Stimulated activated CD4-positive, alpha-beta T cell treated with anti-CD3 and anti-CD28 coated beads, Interleukin-15, amount 100 ng/mL, for 1 hour (primary cell): Measurements from ENCODE around the gene SMAGP.
A peak's percentile ranks its signal among the peaks of the same experiment; 100 is the strongest.
"Not testable (repeated sequence)": the region's sequence is repeated elsewhere in the genome, so short reads cannot be mapped to it uniquely, and the experiment has no call there.

ENCODE experiments used
- DNase-seq, 2 donors: peaks; one replicate each; pipeline ENCODE4 v3.0.0-alpha.2; 2020; ENCODE audit warnings: low read depth in 1 of 2, low spot score in 1 of 2

SMAGP gene

DNA sequence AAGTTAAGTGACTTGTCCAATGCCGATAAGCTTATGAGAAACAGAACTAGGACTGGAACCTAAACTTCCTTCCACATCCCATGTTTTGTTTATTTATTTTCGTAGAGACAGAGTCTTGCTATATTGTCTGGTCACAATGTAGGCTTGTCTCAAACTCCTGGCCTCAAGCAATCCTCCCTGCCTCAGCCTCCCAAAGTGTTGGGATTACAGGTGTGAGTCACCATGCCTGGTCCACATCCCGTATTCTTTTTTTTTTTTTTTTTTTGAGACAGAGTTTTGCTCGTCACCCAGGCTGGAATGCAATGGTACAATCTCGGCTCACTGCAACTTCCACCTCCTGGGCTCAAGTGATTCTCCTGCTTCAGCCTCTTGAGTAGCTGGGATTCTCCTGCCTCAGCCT, 43.1 kb downstream of the SMAGP start:
- DNase-seq: not testable (repeated sequence)

- DNase-seq: no peak
Observed at GRCh38 chr12:51225771-51226170, 44.4 kb downstream of the SMAGP start.

- DNase-seq: no peak
Observed at GRCh38 chr12:51225234-51225633, 45.0 kb downstream of the SMAGP start.

DNA sequence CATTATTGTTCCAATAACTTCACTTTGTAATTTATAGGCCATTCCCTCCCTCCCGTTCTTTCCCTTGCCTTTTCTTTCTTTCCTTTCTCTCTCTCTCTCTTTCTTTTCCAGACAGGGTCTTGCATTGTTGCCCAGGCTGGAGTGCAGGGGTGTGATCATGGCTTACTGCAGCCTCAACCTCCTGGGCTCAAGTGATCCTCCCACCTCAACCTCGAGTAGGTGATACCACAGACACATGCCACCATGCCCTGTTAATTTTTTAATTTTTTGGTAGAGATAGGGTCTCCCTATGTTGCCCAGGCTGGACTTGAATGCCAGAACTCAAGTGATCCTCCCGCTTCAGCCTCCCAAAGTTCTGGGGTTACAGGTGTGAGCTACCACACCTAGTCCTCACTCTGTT, 45.6 kb downstream of the SMAGP start:
- no peak for DNase-seq

DNA sequence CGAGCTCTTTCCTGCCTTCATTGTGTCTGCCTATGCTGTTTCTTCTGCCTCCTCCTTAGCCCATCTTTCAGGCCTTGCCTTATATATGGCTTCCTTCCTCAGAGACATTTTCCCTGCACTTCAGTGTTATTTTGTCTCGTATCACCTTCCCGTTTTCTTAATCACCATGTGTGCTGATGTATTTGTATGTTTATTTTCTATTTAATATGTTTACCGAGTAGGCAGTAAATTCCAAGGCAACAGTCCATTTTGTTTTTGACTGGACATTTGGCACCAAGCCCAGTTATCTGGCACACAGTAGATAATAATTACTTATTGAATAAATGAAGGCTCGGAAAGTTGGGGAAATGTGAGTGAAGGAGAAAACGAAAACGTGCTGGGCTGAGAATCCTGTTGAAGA, 47.8 kb downstream of the SMAGP start:
- no peak for DNase-seq

DNA sequence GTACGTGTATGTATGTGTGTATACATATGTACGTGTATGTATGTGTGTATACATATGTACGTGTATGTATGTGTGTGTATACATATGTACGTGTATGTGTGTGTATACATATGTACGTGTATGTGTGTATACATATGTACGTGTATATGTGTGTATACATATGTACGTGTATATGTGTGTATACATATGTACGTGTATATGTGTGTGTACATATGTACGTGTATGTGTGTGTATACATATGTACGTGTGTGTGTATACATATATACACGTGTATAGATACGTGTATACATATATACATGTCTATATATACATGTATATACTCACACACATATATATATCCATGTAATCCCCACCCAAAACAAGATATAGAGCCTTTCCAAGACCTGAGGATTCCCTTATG, 50.4 kb downstream of the SMAGP start:
- DNase-seq: not testable (repeated sequence)

GRCh38 chr12:51219322-51219721, 50.9 kb downstream of the SMAGP start:
- DNase-seq: no peak

- no peak for DNase-seq
Observed at GRCh38 chr12:51218607-51219161, 51.5 kb downstream of the SMAGP start.

GRCh38 chr12:51217968-51218606, 52.1 kb downstream of the SMAGP start, which contains the start of gene POU6F1:
Gene POU6F1, minus strand, starts transcription at chr12:51218062. Its CDS starts 11,226 bp downstream, at chr12:51206836.
- peak; percentile 44 to 53 for DNase-seq

DNA sequence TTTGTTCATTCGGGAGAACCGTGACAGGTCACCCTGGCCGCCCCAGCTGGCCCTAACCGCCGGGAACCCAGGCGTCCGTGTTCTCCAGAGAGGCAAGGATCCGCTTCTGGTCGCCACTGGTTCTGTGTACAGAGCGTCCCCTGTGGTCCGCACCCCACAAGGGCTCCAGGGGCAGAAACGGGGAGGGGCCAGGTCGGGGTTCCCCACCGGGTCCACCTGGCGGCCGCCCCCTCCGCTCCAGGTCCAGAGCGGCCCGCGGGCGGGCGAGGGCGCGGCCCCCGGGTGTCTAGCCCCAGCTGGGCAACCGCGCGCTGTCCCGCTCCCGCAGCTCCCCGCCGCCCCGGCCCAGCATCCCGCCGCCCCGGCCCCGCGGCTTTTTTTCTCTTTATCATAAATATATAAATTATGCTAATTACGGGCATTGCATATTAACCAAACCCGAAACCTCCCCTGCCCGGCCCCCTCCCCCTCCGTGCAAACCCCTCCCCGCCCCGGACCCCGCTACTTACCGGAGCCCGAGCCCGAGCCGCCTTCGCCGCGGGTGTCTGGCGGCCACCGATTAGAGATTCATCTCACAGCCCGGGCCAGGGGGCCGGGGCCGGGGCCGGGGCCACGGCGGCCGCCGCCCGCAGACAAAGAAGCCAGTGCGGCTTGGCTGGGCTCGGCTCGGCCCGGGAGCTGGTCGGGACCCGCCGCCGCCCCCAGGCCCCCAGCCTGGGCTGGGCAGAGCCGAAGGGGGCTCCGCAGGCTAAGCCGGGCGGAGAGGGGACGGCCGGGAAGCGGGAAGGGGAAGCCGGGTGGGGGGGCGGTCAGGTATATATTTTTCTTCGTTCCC, 52.9 kb downstream of the SMAGP start:
- peak; percentile 21 to 28 for DNase-seq

DNA sequence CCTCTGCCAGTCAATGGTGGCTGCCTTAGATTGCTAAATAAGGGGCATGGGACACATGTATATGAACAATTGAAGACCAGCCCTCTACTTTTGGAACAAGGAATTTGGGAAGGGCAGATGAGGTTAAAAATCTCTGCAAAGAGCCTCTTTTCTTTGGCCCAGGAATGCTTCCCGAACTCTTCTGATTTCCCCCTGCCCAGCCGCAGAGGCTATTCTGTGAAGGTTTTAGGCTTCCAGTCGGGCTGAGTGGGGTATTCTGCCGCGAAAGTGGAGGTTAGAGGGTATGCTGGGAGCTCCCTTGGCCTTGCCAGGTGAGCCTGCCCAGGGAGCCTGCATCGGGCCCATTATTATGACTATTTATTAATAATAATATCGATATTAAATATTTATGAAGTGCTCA, 53.6 kb downstream of the SMAGP start:
- DNase-seq: no peak

- no peak for DNase-seq
Observed at GRCh38 chr12:51214895-51215294, 55.3 kb downstream of the SMAGP start.

DNA sequence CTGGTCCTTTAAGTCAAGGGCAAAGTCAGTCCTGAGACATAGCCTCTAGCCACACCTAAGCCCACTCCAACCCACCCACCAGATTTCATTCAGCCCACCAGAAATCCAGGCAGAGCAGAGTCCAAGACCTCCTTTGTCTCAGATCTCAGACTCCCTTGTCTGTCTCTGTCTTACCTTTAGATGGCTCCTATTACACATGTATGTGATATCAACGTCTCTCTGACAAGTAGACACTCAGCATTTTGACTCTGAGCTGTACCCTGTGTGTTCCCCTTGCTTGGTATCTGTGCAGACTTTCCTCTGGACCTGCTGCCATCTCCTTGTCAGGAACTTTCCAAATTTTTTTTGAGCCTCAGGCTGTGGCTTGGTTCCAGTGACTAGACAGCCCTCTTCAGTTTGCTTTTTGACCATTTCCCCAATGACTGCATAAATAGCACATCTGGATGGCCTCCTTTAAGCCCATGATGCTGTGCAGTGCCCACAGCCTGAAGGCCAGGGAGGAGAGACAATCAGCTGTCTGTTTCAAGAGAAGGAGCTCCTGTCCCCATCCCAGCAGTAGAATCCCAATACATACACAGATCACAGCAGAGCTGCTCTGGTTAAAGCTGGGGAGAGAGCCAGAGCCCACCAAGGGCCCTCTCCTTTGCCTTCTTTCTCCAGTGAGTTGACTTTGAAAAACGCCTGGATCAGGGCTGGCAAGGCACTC, 59.4 kb downstream of the SMAGP start:
- DNase-seq: no peak

DNA sequence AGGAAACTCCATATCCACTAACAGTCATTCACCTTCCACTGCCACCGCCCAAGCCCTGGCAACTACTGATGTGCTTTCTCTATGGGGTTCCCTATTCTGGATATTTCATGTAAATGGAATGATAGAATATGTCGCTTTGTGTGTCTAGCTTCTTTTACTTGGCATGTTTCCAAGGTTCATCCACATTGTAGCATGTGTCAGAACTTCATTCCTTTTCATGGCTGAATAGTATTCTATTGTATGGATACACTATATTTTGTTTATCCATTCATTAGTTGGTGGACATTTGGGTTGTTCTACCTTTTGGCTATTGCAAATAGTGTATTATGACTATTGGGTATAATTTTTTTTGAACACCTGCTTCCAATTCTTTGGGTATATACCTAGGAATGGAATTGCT, 61.0 kb downstream of the SMAGP start:
- no peak for DNase-seq

- no peak for DNase-seq
Observed at GRCh38 chr12:51208016-51208660, 62.1 kb downstream of the SMAGP start.

- DNase-seq: no peak
Observed at GRCh38 chr12:51205350-51205749, 64.9 kb downstream of the SMAGP start.

- DNase-seq: no peak
Observed at GRCh38 chr12:51202718-51203117, 67.5 kb downstream of the SMAGP start.

DNA sequence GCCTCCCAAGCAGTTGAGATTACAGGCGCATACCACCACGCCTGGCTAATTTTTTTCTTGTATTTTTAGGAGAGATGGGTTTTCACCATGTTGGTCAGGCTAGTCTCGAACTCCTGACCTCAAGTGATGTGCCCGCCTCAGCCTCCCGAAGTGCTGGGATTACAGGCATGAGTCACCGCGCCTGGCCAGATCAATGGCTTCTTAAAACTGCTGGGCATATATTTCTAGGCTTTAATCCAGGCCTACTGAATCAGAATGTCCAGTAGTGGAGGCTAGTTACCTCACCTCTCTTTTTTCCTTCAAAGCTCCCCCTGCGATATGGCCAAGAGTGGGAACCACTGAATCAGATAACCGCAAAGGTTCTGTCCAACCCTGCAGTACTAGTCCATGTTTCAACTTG, 69.4 kb downstream of the SMAGP start:
- DNase-seq: no peak

DNA sequence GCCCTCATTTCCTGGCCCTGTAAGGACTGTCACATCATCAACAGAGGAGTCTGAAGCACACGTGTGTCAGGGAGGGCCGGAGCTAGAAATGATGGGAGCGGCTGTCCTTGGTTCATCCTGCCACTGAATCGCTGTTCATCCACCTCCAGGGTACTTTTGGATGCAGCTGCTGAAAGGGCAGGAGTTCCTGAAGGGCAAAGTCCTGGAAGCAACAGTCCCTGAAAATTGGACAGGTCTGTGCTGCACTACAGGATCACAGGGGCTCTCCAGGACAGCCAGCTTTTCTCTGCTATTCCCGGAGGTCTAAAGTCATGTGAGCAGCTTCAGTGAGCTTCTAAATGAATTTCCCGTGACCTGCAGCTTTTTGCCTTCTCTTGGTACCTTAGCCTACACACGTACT, 70.1 kb downstream of the SMAGP start:
- no peak for DNase-seq

- DNase-seq: no peak
Observed at GRCh38 chr12:51199366-51199945, 70.8 kb downstream of the SMAGP start.
